ENCODE measurements around the gene DOK5. TPM values are rescaled to one million over a fixed set of nuclear protein-coding genes. Genes with fewer than 3 reads are reported as not detected.
A peak's percentile ranks its signal among the peaks of the same experiment; 100 is the strongest.

DOK5 gene
- polyA plus RNA-seq, 1 of the 3 experiments (the other 2 are of a cell fraction) = 12.4 TPM

DNA sequence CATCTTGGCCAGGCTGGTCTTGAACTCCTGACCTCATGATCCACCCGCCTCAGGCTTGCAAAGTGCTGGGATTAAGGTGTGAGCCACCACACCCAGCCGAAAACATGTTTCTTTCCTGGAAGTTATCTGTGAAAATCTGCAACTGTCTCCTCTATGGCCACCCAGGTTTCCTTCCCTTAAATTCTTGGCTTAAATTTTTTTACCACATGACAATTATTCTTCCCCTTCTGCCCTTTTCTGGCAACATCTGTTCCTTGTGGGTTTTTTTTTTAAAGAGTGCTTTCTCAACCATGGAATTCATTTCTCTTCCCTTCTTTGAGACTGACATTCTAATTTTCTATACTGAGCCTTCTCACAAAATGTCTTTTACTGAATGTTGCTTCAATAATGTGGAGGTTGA, 59.6 kb downstream of the DOK5 start:
- DNase-seq = no peak
- POLR2A ChIA-PET = no interaction called here
- TF ChIP-seq, protein P1, sequence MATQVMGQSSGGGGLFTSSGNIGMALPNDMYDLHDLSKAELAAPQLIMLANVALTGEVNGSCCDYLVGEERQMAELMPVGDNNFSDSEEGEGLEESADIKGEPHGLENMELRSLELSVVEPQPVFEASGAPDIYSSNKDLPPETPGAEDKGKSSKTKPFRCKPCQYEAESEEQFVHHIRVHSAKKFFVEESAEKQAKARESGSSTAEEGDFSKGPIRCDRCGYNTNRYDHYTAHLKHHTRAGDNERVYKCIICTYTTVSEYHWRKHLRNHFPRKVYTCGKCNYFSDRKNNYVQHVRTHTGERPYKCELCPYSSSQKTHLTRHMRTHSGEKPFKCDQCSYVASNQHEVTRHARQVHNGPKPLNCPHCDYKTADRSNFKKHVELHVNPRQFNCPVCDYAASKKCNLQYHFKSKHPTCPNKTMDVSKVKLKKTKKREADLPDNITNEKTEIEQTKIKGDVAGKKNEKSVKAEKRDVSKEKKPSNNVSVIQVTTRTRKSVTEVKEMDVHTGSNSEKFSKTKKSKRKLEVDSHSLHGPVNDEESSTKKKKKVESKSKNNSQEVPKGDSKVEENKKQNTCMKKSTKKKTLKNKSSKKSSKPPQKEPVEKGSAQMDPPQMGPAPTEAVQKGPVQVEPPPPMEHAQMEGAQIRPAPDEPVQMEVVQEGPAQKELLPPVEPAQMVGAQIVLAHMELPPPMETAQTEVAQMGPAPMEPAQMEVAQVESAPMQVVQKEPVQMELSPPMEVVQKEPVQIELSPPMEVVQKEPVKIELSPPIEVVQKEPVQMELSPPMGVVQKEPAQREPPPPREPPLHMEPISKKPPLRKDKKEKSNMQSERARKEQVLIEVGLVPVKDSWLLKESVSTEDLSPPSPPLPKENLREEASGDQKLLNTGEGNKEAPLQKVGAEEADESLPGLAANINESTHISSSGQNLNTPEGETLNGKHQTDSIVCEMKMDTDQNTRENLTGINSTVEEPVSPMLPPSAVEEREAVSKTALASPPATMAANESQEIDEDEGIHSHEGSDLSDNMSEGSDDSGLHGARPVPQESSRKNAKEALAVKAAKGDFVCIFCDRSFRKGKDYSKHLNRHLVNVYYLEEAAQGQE (IDR thresholded peaks at IDR 0.05; ENCODE audit: low read depth, low read length) = no peak
- TF ChIP-seq SIN3A (IDR thresholded peaks at IDR 0.05; ENCODE audit: borderline replicate concordance, low read depth, low read length) (no peak), TEAD4 (IDR thresholded peaks at IDR 0.05; ENCODE audit: borderline replicate concordance, insufficient read depth) (no peak), ELF1 (IDR thresholded peaks at IDR 0.05) (no peak), EP300 (IDR thresholded peaks at IDR 0.05; ENCODE audit: borderline replicate concordance in 1 of 2, low read depth in 1 of 2, low read length in 1 of 2) (no peak), RCOR1 (IDR thresholded peaks at IDR 0.05; ENCODE audit: low read length) (no peak), NFIC (IDR thresholded peaks at IDR 0.05; ENCODE audit: borderline replicate concordance) (no peak), MXI1 (IDR thresholded peaks at IDR 0.05; ENCODE audit: low read depth, low read length) (no peak), FOSL2 (IDR thresholded peaks at IDR 0.05; ENCODE audit: borderline replicate concordance, low read depth) (no peak), SMC3 (IDR thresholded peaks at IDR 0.05; ENCODE audit: low read depth, low read length) (no peak), GABPA (IDR thresholded peaks at IDR 0.05; ENCODE audit: low read depth) (no peak), FOXJ3 (CRISPR knock-in tag; IDR thresholded peaks at IDR 0.05) (no peak), RXRA (IDR thresholded peaks at IDR 0.05; ENCODE audit: borderline replicate concordance, low read depth) (no peak), POLR2AphosphoS5 (IDR thresholded peaks at IDR 0.05; ENCODE audit: low read depth, low read length) (no peak), GATA2 (CRISPR knock-in tag; IDR thresholded peaks at IDR 0.05) (no peak)
- TF ChIP-seq, protein P2, sequence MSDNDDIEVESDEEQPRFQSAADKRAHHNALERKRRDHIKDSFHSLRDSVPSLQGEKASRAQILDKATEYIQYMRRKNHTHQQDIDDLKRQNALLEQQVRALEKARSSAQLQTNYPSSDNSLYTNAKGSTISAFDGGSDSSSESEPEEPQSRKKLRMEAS (IDR thresholded peaks at IDR 0.05; ENCODE audit: low read depth) = no peak
- TF ChIP-seq, protein P3, sequence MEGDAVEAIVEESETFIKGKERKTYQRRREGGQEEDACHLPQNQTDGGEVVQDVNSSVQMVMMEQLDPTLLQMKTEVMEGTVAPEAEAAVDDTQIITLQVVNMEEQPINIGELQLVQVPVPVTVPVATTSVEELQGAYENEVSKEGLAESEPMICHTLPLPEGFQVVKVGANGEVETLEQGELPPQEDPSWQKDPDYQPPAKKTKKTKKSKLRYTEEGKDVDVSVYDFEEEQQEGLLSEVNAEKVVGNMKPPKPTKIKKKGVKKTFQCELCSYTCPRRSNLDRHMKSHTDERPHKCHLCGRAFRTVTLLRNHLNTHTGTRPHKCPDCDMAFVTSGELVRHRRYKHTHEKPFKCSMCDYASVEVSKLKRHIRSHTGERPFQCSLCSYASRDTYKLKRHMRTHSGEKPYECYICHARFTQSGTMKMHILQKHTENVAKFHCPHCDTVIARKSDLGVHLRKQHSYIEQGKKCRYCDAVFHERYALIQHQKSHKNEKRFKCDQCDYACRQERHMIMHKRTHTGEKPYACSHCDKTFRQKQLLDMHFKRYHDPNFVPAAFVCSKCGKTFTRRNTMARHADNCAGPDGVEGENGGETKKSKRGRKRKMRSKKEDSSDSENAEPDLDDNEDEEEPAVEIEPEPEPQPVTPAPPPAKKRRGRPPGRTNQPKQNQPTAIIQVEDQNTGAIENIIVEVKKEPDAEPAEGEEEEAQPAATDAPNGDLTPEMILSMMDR (IDR thresholded peaks at IDR 0.05) = no peak
- Histone ChIP-seq H3K9ac (no peak overlapping the region), H3K27me3 (ENCODE audit: insufficient read depth) (no peaks in the 10 kb centered on the region), H3K9me2 (no peaks in the 10 kb centered on the region), H3K36me3 (replicated peaks in 1 of 2; ENCODE audit: control insufficient read depth in 1 of 2, insufficient read depth in 2 of 2, low read length in 1 of 2) (peaks cover 0 to 6% of the 10 kb centered on the region in 2 experiments), H3K4me1 (ENCODE audit: control insufficient read depth in 1 of 2, insufficient read depth in 2 of 2, low read depth in 1 of 2, low read length in 1 of 2) (no peaks in the 10 kb centered on the region), H4K20me1 (ENCODE audit: insufficient read depth) (no peaks in the 10 kb centered on the region), H3F3A (replicated peaks; ENCODE audit: insufficient read depth) (peaks cover 4% of the 10 kb centered on the region), H3K4me2 (no peak overlapping the region), H3K27ac (ENCODE audit: low read depth in 2 of 2, low read length in 1 of 2) (peak overlapping the region in 1 of 2 experiments; percentile 27; a peak in 2 of 4 replicates), H3K4me3 (ENCODE audit: low read depth in 2 of 2, low read length in 1 of 2) (no peak overlapping the region), H2AFZ (ENCODE audit: low read depth) (no peak overlapping the region), H3K9me3 (peaks cover 6% of the 10 kb centered on the region; the same call in 1 of the 2 replicates), H3K79me2 (ENCODE audit: insufficient read depth) (peaks cover 16% of the 10 kb centered on the region)
- 5% methylated on average over 2 of the region's 2 CpGs for WGBS (ENCODE audit: low lambda C conversion rate)
- CTCF ChIA-PET = no interaction called here
